Calu3 (cell line): ENCODE data around the gene SERBP1. TPM values are rescaled to one million over a fixed set of nuclear protein-coding genes. Genes with fewer than 3 reads are reported as not detected.

Experiments used
- BruUV-seq: library from RNA; stranded (reverse); fragments of 400-500 nt; replicated peaks from 2 replicates; lab custom pipeline; 2021; lab: Mats Ljungman, UMichigan
- CTCF ChIA-PET: fragments of 300-600 bp; sonication (Branson Sonifier 250); formaldehyde crosslinking; loops from one replicate; lab custom pipeline; 2022; ENCODE audit warnings: antibody characterized with exemption; lab: Charles Lee
- DNase-seq: peaks from one replicate; pipeline ENCODE4 v3.0.0; 2022
- H3K27ac Mint-ChIP-seq: one replicate; pipeline ENCODE4 v1.8.0; 2022; ENCODE audit warnings: mixed read lengths; ENCODE audit not compliant: unreplicated experiment
- H3K27me3 Mint-ChIP-seq: one replicate; pipeline ENCODE4 v1.8.0; 2022; ENCODE audit warnings: mixed read lengths; ENCODE audit not compliant: unreplicated experiment
- H3K36me3 Mint-ChIP-seq: one replicate; pipeline ENCODE4 v1.8.0; 2022; ENCODE audit warnings: mild to moderate bottlenecking, moderate library complexity, mixed read lengths; ENCODE audit not compliant: insufficient read depth, unreplicated experiment
- H3K4me1 Mint-ChIP-seq: one replicate; pipeline ENCODE4 v1.8.0; 2022; ENCODE audit warnings: mild to moderate bottlenecking, low read depth, mixed read lengths; ENCODE audit not compliant: unreplicated experiment
- H3K4me3 Mint-ChIP-seq: one replicate; pipeline ENCODE4 v1.8.0; 2022; ENCODE audit warnings: mild to moderate bottlenecking, low read depth, moderate library complexity, mixed read lengths; ENCODE audit not compliant: unreplicated experiment
- H3K9me3 Mint-ChIP-seq: one replicate; pipeline ENCODE4 v1.8.0; 2022; ENCODE audit warnings: low read depth, mixed read lengths; ENCODE audit not compliant: unreplicated experiment
- intact Hi-C: fragments of 100-400 bp; cut with micrococcal nuclease; formaldehyde crosslinking; loops from one replicate; pipeline ENCODE4 v1.10.0; 2022; ENCODE audit not compliant: unreplicated experiment
- total RNA-seq: library from RNA; stranded (reverse); gene quantifications from 2 replicates; pipeline ENCODE4 v1.2.3, GENCODE V29; 2022
- TF ChIP-seq, protein P1 (sequence below): fragments of 200-600 bp; IDR thresholded peaks from one replicate; pipeline ENCODE4 v1.8.0; 2022; ENCODE audit warnings: antibody characterized with exemption; ENCODE audit not compliant: unreplicated experiment

SERBP1 gene
- total RNA-seq, 1 experiment from 2014 or later: 226 TPM

DNA sequence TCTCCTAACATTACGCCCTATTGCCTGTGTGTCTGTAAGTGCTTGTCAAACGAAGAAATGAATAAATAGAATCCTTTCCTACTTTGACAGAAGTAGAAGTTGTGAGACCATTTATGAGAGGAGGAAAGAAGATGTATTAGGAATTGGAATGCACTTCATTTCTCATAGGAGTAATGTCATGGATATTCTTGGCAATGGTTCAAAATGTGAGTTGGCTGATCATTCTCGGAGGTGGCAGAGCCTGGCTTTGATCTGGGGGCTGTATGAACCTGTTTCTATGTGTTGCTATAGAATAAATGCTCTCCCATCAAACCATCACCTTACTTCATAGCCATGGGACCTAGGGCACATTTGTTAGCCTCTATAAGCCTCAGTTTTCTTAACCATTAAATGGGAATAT lies 10.1 kb upstream of the SERBP1 start:
- Mint-ChIP-seq H3K36me3 (no peaks in the 10 kb centered on the region), H3K4me1 (no peaks in the 10 kb centered on the region), H3K4me3 (no peak overlapping the region), H3K27me3 (no peaks in the 10 kb centered on the region), H3K9me3 (no peaks in the 10 kb centered on the region), H3K27ac (no peak overlapping the region)
- BruUV-seq: no TSS peak
- intact Hi-C loops: no loop called here
- DNase-seq: no peak
- CTCF ChIA-PET: no interaction called here
- TF ChIP-seq, protein P1, sequence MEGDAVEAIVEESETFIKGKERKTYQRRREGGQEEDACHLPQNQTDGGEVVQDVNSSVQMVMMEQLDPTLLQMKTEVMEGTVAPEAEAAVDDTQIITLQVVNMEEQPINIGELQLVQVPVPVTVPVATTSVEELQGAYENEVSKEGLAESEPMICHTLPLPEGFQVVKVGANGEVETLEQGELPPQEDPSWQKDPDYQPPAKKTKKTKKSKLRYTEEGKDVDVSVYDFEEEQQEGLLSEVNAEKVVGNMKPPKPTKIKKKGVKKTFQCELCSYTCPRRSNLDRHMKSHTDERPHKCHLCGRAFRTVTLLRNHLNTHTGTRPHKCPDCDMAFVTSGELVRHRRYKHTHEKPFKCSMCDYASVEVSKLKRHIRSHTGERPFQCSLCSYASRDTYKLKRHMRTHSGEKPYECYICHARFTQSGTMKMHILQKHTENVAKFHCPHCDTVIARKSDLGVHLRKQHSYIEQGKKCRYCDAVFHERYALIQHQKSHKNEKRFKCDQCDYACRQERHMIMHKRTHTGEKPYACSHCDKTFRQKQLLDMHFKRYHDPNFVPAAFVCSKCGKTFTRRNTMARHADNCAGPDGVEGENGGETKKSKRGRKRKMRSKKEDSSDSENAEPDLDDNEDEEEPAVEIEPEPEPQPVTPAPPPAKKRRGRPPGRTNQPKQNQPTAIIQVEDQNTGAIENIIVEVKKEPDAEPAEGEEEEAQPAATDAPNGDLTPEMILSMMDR: no peak

DNA sequence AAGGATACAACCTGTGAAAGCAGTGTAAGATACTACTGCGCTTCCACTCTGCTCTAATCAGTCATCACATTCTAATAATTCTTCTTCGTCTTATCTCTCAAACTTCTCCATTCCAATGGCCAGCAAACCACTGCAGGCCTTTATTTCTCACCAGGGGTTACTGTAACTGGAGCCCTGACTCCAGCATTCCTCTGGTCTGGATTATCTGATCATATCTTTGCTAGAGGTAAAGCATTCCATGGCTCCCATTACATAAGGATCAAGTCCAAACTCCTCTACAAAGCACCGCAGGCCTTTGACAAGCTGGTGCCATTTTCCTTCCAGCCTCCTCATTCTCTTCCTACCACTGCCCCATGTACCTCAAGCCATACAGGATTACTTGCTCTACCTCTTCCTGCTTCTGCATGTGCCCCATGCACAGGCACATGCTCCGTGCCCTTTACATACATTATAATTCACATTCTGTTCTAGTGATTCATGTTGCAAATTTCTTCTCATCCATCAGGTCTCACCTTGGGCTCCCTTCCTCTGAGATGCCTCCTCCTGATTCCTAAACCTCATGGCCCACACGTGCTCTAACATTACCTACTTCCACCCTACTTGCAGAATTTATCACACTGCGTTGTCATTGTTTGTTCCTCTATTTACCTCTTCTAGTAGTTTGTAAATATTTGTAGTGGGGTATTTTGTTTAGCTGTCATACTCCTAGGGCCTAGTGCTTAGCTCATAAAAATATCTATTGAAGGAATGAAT lies 9.3 kb upstream of the SERBP1 start:
- Mint-ChIP-seq H3K27ac (no peak overlapping the region), H3K4me1 (no peaks in the 10 kb centered on the region), H3K9me3 (no peaks in the 10 kb centered on the region), H3K27me3 (no peaks in the 10 kb centered on the region), H3K4me3 (no peak overlapping the region), H3K36me3 (no peaks in the 10 kb centered on the region)
- DNase-seq: no peak
- intact Hi-C loops: loop anchor here (10.0 kb wide), 1 partner anchor 505 kb away; no protein-coding TSS in a partner anchor
- CTCF ChIA-PET: no interaction called here
- TF ChIP-seq, protein P1: no peak
- no TSS peak for BruUV-seq

DNA sequence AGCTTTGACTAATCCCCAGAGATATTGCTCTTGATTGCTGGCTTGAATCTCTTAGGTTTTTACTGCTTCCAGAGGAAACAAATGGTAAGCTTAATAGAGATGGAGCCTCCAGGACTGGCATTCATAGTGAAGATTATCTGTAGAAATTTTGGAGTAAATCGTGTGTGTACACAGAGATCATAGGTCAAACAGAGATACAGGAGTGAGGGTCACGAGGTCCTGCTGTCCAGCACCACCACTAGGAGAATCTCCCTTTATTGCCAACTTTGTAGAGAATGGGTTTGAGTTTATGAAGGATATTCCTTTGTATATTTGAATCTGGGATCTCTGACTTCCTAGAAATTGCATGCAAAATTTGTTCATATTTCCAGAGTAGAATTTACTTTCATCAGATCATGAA lies 7.8 kb upstream of the SERBP1 start:
- intact Hi-C loops: loop anchor here (10.0 kb wide), 1 partner anchor 503 kb away; no protein-coding TSS in a partner anchor
- Mint-ChIP-seq H3K4me3 (no peak overlapping the region), H3K9me3 (no peaks in the 10 kb centered on the region), H3K27me3 (no peaks in the 10 kb centered on the region), H3K36me3 (no peaks in the 10 kb centered on the region), H3K27ac (no peak overlapping the region), H3K4me1 (no peaks in the 10 kb centered on the region)
- TF ChIP-seq, protein P1: no peak
- DNase-seq: no peak
- CTCF ChIA-PET: no interaction called here
- no TSS peak for BruUV-seq

DNA sequence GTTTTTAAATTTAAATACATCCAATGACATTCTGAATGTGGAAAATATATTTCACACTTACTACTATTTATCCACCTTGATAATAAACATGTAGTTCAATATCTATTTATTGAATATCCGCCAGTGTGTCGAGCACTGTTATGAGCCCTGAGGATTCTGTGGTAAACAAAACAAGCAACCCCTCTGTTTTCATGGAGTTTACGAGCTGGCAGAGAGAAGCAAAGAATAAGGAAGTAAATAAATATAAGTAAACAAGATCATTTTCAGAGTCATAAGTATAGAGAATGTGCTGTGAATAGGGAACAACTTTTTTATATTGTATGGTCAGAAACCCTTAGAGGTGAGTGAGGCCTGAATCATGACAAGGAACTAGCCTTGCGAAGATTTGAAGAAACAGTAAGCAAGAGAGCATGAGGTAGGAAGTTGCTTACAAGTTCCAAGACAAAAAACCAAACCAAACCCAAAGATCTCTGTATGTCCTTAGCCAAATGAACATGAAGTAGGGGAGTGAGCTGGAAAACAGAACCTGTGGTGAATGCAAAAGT lies 6.4 kb upstream of the SERBP1 start:
- CTCF ChIA-PET: no interaction called here
- intact Hi-C loops: loop anchor here (10.0 kb wide), 1 partner anchor 502 kb away; no protein-coding TSS in a partner anchor
- Mint-ChIP-seq H3K27me3 (no peaks in the 10 kb centered on the region), H3K9me3 (no peaks in the 10 kb centered on the region), H3K4me3 (no peak overlapping the region), H3K36me3 (no peaks in the 10 kb centered on the region), H3K27ac (no peak overlapping the region), H3K4me1 (peaks cover 9% of the 10 kb centered on the region)
- TF ChIP-seq, protein P1: no peak
- BruUV-seq: no TSS peak
- no peak for DNase-seq
